GM19023 (cell line): ENCODE results near the gene ZNF154.
A peak's percentile ranks its signal among the peaks of the same experiment; 100 is the strongest.
"Not testable (repeated sequence)": the region's sequence is repeated elsewhere in the genome, so short reads cannot be mapped to it uniquely, and the experiment has no call there.

Experiments used
- ATAC-seq: cut with Tn5 transposase; IDR thresholded peaks from one replicate; pipeline ENCODE4 v1.9.1; 2021; ENCODE audit warnings: mild to moderate bottlenecking, moderate library complexity; ENCODE audit not compliant: unreplicated experiment

The ZNF154 gene

DNA sequence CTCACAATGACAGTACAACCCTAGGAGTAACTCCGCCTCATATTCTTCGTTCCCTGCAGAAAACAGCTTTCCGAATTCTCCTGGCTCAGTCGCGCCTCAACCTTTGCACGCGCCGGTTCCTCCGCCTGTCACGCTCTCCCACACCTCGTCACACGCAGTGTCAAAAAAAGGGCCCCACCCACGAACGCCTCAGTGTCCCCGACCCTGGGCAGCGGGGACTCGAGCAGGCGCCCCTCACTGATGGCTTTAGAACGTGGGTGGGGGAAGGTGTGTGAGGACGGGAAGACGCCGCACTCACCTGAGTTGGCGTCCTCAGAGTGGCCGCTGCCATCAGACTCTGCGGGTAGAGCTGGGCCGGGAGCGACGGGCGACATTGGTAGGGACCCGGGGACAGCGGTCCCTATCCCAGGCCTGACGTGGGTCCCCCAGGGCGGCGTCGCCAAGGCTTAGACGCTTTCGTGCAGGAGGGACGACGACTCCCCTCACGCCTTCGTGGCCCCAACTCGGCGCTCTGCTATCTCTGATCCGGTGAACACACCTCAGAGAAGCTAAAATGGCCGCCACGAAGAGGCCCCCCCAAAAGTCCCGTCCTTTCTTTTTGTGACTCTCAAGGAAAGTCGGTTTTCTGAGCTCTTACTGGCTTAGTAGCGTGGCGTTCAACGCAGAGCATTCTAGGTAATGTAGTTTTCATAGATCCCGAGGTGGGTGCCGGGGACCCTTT lies at the start of gene ZNF154:
Gene ZNF154, minus strand, starts transcription at position 564 of the 721 bp plus-strand sequence. Its CDS starts 233 bp downstream, at position 331.
- ATAC-seq: no peak

DNA sequence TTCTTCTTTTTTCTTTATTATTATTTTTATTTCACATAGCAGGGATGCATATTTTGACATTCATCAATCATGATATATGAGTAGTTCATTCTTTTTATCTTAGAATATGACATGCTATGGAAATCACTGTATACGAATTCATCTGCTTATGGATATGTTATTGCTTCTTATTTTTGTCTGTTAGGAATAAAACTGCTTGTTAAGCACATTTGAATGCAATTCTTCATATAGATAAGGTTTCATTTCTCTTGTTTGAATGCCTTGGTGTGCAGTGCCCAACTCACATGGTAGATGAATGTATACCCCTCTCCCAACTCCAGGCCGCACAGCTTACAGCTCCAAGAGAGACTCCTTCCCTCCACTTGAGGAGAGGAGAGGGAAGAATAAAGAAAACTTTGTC lies 48.9 kb upstream of the ZNF154 start:
- ATAC-seq: no peak

DNA sequence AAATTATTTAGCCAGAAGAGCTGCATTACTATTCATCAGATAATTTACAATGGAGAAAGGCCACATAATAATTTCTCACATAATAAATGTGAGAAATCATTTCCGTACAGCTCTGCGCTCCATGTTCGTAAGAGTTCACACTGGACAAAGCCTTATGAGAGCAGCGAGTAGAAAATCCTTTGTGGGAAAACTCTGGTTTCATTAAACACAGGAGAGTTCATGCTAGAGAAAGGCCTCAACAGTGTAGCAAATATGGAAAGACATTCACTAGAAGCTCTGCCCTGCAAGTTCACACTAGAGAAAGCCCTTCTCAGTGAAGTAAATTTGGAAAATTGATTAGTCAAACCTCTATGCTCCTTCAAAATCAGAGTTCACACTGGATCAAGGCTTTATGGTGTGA lies 46.0 kb upstream of the ZNF154 start:
- ATAC-seq: no peak

DNA sequence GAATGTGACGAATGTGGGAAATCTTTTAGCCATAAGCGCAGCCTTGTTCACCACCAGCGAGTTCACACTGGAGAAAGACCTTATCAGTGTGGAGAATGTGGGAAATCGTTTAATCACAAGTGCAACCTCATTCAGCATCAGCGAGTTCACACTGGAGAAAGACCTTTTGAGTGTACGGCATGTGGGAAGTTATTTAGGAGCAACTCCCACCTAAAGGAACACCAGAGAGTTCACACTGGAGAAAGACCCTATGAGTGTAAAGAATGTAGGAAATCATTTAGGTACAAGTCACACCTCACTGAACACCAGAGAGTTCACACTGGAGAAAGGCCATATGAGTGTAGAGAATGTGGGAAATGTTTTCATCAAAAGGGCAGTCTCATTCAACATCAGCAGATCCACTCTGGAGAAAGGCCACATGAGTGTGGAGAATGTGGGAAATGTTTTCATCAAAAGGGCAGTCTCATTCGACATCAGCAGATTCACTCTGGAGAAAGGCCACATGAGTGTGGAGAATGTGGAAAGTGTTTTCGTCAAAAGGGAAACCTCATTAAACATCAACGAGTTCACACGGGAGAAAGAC lies 45.2 kb upstream of the ZNF154 start:
- no peak for ATAC-seq

DNA sequence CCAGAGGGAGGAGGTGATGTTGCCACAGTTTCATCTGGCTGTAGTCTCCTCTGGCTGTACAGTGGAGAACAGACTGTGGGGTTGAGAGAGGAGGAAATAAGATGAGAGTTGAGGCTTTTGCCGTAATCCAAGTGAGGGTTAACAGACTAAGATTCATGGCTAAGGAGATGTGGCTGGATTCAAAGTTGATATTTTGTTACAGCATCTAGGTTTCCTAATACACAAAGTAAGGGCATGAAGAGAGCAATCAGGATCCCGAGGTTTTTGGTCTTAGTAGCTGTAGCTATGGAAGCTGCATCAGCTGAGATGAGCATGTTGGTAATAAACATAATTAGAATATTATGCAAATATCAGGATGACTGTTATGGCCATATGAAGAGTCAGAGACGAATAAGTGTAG lies 39.0 kb upstream of the ZNF154 start:
- ATAC-seq: no peak

DNA sequence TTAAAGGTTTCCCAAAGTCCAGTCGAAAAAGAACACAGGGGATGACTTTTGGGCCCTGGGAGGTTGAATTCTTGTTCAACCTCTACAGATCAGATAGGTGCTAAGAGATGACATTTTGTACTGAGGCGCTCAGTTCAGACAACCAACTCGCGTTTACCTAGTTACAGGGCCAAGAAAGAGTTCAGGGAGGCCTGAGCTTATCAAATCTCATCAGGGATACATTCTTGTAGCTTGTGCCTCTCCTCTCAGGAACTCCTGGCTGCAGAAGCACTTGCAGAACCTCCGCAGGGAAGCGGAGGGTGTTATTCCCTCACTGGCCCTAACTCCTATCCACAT lies 38.4 kb upstream of the ZNF154 start:
- no peak for ATAC-seq

DNA sequence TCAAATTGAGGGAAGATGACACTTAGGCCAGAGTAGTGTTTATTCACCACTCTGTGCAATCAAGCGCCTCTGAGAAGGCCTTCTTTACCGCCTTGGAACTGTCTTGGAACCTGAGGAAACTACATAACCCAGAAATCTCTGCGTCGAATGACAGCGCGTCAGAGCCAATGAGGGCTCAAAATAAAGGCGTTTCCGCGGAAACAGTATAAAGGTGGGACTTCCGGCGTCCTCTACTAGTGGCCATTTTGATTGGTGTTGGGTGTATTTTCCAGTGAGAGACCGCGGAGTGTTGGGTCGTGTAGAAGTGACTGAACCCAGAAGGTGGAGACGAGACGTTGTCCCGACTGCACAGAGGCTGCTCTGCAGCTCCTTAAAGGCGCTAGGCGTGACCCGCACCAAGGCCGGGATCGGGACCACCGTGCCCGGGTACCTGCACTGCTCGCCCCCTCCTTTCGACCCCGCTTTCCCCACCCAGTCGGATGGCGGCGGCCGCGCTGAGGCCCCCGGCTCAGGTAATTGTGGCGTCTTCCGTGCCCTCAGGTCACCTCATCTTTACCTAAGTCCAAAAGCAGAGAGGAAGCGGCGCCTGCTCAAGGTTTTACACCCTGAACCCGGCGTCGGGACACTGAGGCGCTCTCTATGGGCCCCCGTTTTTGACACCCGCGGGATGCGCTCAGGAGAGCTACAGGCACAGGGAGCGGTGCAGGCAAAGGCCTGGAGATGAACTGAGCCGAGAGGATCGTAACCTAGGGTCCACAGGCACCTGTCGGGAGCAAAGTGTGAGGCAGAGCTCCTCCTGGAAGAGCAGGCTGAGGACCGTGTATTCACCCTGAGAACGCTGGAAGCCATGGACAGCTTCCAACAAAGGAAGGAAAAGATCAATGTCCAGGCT lies 37.8 kb upstream of the ZNF154 start, which contains the start of gene ZNF776:
Gene ZNF776, plus strand, starts transcription at position 236 of the 892 bp plus-strand sequence. Its CDS starts 244 bp downstream, at position 480.
- peak; percentile 98 for ATAC-seq

DNA sequence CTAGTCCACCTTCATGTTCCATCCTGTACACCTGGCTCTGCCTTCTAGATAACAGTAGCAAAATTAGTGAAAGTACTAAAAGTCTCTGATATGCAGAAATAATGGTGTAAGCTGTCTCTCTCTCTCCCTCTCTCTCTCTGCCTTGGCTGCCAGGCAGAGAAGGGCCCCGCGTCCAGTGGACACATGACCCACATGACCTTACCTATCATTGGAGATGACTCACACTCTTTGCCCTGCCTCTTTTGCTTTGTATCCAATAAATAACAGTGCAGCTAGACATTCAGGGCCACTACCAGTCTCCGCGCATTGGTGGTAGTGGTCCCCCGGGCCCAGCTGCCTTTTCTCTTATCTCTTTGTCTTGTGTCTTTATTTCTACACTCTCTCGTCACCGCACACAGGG lies 29.8 kb upstream of the ZNF154 start:
- not testable (repeated sequence) for ATAC-seq

DNA sequence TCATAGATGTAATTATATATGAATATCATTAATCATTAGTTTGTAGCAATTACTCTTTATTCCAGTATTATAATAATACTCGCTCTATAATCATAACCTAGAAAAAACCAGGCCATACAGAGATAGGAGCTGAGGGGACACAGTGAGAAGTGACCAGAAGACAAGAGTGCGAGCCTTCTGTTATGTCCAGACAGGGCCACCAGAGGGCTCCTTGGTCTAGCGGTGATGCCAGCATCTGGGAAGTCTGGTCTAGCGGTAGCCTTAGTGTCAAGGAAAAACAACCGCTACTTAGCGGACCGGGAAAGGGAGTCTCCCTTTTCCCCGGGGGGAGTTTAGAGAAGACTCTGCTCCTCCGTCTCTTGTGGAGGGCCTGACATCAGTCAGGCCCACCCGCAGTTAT lies 29.3 kb upstream of the ZNF154 start:
- ATAC-seq: not testable (repeated sequence)

DNA sequence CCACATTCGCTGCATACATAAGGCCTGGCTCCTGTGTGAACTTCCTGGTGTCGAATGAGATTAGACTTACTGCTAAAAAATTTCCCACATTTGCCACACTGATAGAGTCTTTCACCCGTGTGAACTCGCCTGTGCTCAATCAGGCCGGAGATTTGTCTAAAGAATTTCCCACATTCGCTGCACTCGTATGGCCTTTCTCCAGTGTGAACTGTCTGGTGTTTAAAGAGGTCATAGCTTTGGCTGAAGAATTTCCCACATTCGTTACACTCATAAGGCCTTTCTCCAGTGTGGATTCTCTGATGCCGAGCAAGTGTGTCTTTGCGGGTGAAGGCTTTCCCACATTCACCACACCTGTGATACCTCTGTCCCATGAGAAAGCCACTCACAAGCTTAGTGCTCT lies 11.9 kb upstream of the ZNF154 start:
- no peak for ATAC-seq

DNA sequence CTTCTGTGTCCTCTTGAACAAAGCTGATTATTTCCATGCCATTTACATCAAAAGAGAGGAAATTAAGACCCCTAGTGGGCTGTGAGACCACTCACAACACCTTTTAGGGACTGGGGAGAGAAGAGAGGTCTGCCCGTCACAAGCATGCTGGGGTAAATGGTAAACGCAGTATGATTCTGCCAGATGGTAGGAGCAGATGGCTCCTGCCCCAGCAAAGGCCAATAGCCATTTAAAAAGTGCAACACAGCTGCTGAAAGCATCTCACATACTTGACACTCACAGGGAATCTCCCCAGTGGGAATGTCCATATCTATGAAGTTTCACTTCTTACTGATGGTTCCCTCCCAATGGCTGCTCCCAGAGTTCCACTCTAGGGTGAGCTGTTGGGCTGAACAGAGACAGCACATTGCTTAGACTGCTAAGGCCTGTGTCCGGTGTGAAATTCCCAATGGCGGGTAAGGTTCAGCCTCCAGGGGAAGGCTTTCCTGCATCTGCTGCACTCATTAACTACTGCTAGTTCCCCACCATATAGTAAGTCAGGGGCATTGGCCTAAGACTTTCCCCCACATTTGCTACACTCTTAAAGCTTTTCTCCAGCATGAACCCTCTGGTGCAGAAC lies 11.0 kb upstream of the ZNF154 start:
- no peak for ATAC-seq

DNA sequence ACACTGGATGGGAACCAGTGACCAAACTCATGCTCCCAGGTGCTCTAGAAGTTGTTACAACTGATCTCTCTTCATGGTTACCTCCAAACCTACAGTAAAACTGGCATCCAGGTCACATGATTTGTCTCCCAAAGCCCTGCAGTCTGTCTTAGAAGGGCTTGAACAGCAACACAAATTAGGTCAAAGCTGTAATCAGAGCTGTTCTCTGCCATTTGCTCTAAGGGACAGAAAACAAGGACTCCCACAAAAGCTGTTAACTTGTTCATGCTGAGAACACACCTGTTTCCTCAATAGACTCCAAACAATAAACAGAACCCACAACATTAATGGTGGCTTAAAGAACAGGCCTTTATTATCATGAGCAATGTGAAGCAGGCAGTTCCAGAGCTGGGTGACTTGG lies 10.4 kb upstream of the ZNF154 start:
- ATAC-seq: no peak

DNA sequence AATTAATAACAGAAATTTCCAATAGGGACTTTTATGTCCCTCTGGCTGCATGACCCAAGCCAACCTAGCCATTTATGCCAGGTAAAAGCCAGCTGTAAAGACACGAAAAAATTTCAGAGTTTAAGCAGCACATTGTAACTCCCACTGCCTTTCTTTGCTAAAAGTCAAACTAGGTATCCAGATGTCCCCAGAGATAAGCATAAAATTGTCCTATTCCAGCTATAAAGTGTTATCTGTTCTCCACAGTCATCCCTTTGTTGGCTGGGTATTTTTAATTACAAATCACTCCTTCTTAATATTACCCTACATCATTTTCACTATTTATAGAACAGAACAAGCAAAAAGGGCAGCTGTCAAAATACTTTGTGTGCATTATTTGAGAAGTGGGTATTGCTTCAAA lies 3.2 kb upstream of the ZNF154 start:
- no peak for ATAC-seq

DNA sequence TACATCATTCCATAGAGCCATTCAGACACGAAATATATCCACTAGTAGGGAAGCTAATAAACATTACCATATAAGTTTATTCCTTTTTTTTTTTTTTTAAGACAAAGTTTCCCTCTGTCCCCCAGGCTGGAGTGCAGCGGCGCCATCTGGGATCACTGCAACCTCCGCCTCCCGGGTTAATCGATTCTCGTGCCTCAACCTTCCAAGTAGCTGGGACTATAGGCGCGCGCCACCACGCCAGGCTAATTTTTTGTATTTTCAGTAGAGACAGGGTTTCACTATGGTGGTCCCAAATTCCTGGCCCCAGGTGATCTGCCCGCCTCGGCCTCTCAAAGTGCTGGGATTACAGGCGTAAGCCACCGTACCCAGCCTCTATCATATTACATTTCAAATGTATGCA lies 612 bp upstream of the ZNF154 start:
- ATAC-seq: no peak

DNA sequence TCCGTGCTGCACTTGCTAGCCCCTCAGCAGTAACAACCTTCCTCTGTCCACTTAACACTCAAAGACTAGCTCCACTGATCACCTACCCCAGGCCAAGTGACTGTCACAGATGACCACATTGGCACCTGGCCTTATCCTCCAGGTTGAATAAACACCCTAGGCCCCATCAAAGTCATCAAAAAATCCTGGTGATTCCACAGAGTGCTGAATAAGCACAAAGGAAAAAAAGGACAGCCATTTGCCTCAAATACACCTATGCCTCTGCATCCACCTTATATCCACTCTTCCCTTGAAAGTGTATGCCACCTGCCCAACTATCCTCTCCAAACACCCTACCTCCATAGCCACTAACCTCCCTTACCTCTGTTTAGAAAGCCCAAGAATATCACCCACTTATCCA lies 2.7 kb downstream of the ZNF154 start:
- no peak for ATAC-seq

DNA sequence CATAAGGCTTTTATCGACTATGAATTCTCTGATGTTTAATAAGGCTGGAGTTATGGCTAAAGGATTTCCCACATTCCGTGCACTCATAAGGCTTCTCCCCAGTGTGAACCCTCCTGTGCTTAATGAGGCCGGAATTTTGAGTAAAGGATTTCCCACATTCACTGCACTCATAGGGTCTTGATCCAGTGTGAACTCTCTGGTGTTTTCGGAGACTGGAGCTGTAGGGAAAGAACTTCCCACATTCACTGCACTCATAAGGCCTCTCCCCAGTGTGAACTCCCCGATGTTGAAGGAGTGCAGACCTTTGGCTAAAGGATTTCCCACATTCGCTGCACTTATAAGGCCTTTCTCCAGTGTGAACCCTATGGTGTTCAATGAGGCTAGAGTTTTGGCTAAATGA lies 7.4 kb downstream of the ZNF154 start:
- no peak for ATAC-seq

DNA sequence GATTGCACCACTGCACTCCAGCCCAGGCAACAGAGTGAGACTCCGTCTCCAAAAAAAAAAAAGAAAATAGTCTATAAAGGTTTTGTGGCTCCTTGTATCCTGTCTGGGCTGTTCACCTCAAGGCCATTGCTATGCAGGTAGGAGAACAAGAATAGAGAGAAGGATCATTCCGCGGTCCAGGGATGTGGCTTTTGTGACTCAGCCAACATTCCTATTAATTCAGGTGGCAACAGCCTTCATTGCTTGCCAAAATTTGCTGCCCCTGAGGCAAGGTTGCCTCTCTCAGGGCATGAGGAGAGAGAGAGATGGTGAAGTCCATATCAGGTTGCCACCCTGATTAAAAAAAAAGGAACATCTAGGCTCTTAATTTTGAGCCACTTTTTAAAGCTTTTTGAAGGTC lies 19.3 kb downstream of the ZNF154 start:
- ATAC-seq: no peak

DNA sequence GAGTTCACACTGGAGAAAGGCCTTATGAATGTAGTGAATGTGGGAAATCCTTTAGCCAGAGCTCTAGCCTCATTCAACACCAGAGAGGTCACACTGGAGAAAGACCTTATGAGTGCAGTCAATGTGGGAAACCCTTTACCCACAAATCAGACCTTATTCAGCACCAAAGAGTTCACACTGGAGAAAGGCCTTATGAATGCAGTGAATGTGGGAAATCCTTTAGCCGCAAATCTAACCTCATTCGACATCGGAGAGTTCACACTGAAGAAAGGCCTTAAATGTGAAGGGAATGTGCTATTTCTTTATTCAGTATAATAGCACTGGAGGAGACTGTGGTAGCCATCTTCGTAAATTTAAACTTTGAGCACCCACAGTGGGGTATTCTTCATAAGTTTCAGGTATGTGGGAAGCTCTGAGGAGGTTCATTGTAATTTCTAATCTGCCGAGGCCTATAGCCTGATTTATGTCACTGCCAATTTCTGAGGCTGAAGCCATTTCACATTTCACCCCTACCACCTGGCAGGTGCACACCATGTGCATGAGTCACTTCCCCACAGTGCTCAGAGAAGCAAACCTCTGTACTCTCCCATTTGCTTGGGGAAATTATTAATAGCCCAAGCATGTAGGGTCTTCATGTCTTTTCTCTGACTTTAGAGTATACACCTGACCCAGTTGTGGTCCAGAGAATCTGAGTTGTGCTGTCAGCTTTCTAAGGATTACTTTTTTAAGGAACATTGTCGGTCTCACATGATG lies 20.8 kb downstream of the ZNF154 start:
- no peak for ATAC-seq

DNA sequence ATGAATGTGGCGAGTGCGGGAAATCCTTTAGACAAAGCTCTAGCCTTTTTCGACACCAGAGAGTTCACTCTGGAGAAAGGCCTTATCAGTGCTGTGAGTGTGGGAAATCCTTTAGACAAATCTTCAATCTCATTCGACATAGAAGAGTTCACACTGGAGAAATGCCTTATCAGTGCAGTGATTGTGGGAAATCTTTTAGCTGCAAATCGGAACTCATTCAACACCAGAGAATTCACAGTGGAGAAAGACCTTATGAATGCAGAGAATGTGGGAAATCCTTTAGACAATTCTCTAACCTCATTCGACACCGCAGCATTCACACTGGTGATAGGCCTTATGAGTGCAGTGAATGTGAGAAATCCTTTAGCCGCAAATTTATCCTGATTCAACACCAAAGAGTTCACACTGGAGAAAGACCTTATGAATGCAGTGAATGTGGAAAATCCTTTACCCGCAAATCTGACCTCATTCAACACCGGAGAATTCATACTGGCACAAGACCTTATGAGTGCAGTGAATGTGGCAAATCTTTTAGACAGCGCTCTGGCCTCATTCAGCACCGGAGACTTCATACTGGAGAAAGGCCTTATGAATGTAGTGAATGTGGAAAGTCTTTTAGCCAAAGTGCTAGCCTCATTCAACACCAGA lies 21.5 kb downstream of the ZNF154 start:
- no peak for ATAC-seq

DNA sequence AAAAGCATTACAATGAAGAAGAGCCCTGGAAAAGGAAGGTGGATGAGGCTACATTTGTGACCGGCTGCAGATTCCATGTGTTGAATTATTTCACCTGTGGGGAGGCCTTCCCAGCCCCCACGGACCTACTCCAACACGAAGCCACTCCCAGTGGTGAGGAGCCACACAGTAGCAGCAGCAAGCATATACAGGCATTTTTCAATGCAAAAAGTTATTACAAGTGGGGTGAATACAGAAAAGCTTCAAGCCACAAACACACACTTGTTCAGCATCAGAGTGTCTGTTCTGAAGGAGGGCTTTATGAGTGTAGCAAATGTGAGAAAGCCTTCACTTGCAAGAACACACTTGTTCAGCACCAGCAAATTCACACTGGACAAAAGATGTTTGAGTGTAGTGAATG lies 22.3 kb downstream of the ZNF154 start:
- ATAC-seq: no peak
